Measurements from ENCODE around the gene WDR5.

Gene WDR5

GRCh38 chr9:134134949-134135342 lies 936 bp upstream of the WDR5 start:
- DNase-seq (ENCODE audit: low read depth) = no peak
- no peak for TF ChIP-seq CTCF (conservative IDR thresholded peaks at IDR 0.05; ENCODE audit: low read length)

GRCh38 chr9:134136118-134136995 lies 475 bp downstream of the WDR5 start:
- DNase-seq (ENCODE audit: low read depth) = no peak
- TF ChIP-seq CTCF (conservative IDR thresholded peaks at IDR 0.05; ENCODE audit: low read length) = no peak
- peak overlapping the region; percentile 91 for H3K4me3 ChIP-seq (ENCODE audit: low read length)

More at GRCh38 chr9:134134949-134135342, 936 bp upstream of the WDR5 start:
- peak overlapping the region; percentile 84 for H3K4me3 ChIP-seq (ENCODE audit: low read length)

GRCh38 chr9:134136996-134137299 lies 1.1 kb downstream of the WDR5 start:
- DNase-seq (ENCODE audit: low read depth) = no peak
- no peak for TF ChIP-seq CTCF (conservative IDR thresholded peaks at IDR 0.05; ENCODE audit: low read length)
- H3K4me3 ChIP-seq (ENCODE audit: low read length) = peak overlapping the region; percentile 91

- no peak for DNase-seq (ENCODE audit: low read depth)
- H3K4me3 ChIP-seq (ENCODE audit: low read length) = peak overlapping the region; percentile 23
- no peak for TF ChIP-seq CTCF (conservative IDR thresholded peaks at IDR 0.05; ENCODE audit: low read length)
Measured at GRCh38 chr9:134138292-134138691, 2.4 kb downstream of the WDR5 start.

- H3K4me3 ChIP-seq (ENCODE audit: low read length) = peak overlapping the region; percentile 24; the same call in 1 of the 2 replicates
- no peak for TF ChIP-seq CTCF (conservative IDR thresholded peaks at IDR 0.05; ENCODE audit: low read length)
- DNase-seq (ENCODE audit: low read depth) = peak; percentile 54
Measured at GRCh38 chr9:134139081-134139480, 3.2 kb downstream of the WDR5 start.

- H3K4me3 ChIP-seq (ENCODE audit: low read length) = no peak overlapping the region
- no peak for TF ChIP-seq CTCF (conservative IDR thresholded peaks at IDR 0.05; ENCODE audit: low read length)
Measured at GRCh38 chr9:134141906-134142305, 6.0 kb downstream of the WDR5 start.

GRCh38 chr9:134144801-134145200 lies 8.9 kb downstream of the WDR5 start:
- no peak for DNase-seq (ENCODE audit: low read depth)
- TF ChIP-seq CTCF (conservative IDR thresholded peaks at IDR 0.05; ENCODE audit: low read length) = no peak
- H3K4me3 ChIP-seq (ENCODE audit: low read length) = no peak overlapping the region

More at GRCh38 chr9:134141906-134142305, 6.0 kb downstream of the WDR5 start:
- no peak for DNase-seq (ENCODE audit: low read depth)
